Measurements from ENCODE around the gene RASSF5. TPM values are rescaled to one million over a fixed set of nuclear protein-coding genes. Genes with fewer than 3 reads are reported as not detected.

RASSF5 gene
- total and polyA plus RNA-seq, 2 of the 13 experiments (the other 11 are each of a cell fraction or from before 2014, with no cell fraction given), result 0.18 to 0.40 TPM

GRCh38 chr1:206566999-206567398 is 59.7 kb downstream of the RASSF5 start:
- TF ChIP-seq RBM22 (optimal IDR thresholded peaks at IDR 0.05; ENCODE audit: low read length) (no peak), POLR2AphosphoS2 (IDR thresholded peaks at IDR 0.05; ENCODE audit: low read depth, low read length) (no peak), HMGXB3 (CRISPR knock-in tag; IDR thresholded peaks at IDR 0.05; ENCODE audit: borderline replicate concordance) (no peak), SMAD1 (CRISPR knock-in tag; IDR thresholded peaks at IDR 0.05; ENCODE audit: borderline replicate concordance, low read depth) (no peak), NFE2L1 (CRISPR knock-in tag; IDR thresholded peaks at IDR 0.05; ENCODE audit: borderline replicate concordance) (no peak), NKX3-1 (CRISPR knock-in tag; IDR thresholded peaks at IDR 0.05) (no peak), ZNF772 (CRISPR knock-in tag; IDR thresholded peaks at IDR 0.05) (no peak), RORA (CRISPR knock-in tag; IDR thresholded peaks at IDR 0.05) (no peak), RXRA (CRISPR knock-in tag; IDR thresholded peaks at IDR 0.05) (no peak), HMG20A (CRISPR knock-in tag; IDR thresholded peaks at IDR 0.05; ENCODE audit: borderline replicate concordance) (no peak), YEATS4 (CRISPR knock-in tag; IDR thresholded peaks at IDR 0.05; ENCODE audit: borderline replicate concordance) (no peak), ZNF562 (CRISPR knock-in tag; IDR thresholded peaks at IDR 0.05; ENCODE audit: borderline replicate concordance) (no peak), ATF1 (CRISPR knock-in tag; IDR thresholded peaks at IDR 0.05) (no peak), ZNF549 (CRISPR knock-in tag; IDR thresholded peaks at IDR 0.05) (no peak), ZNF839 (CRISPR knock-in tag; IDR thresholded peaks at IDR 0.05; ENCODE audit: borderline replicate concordance) (no peak), SUZ12 (IDR thresholded peaks at IDR 0.05; ENCODE audit: low read depth, low read length) (no peak), HMG20B (CRISPR knock-in tag; conservative IDR thresholded peaks at IDR 0.05) (no peak), ELF4 (CRISPR knock-in tag; IDR thresholded peaks at IDR 0.05; ENCODE audit: borderline replicate concordance) (no peak)
- TF ChIP-seq, protein P1, sequence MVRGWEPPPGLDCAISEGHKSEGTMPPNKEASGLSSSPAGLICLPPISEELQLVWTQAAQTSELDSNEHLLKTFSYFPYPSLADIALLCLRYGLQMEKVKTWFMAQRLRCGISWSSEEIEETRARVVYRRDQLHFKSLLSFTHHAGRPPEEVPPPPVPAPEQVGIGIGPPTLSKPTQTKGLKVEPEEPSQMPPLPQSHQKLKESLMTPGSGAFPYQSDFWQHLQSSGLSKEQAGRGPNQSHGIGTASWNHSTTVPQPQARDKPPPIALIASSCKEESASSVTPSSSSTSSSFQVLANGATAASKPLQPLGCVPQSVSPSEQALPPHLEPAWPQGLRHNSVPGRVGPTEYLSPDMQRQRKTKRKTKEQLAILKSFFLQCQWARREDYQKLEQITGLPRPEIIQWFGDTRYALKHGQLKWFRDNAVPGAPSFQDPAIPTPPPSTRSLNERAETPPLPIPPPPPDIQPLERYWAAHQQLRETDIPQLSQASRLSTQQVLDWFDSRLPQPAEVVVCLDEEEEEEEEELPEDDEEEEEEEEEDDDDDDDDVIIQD (CRISPR knock-in tag; IDR thresholded peaks at IDR 0.05; ENCODE audit: low read depth), result no peak
- TF ChIP-seq, protein P2, sequence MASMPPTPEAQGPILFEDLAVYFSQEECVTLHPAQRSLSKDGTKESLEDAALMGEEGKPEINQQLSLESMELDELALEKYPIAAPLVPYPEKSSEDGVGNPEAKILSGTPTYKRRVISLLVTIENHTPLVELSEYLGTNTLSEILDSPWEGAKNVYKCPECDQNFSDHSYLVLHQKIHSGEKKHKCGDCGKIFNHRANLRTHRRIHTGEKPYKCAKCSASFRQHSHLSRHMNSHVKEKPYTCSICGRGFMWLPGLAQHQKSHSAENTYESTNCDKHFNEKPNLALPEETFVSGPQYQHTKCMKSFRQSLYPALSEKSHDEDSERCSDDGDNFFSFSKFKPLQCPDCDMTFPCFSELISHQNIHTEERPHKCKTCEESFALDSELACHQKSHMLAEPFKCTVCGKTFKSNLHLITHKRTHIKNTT (CRISPR knock-in tag; IDR thresholded peaks at IDR 0.05), result no peak
- no peak overlapping the region for H2AFZ ChIP-seq (ENCODE audit: low read length)
- H3K27me3 ChIP-seq (ENCODE audit: control insufficient read depth in 1 of 2, insufficient read depth in 2 of 2, low read length in 2 of 2), result peaks cover 0 to 2% of the 10 kb centered on the region in 2 experiments; a peak in 1 of 5 replicates
- H3K9me3 ChIP-seq (ENCODE audit: low read length), result no peaks in the 10 kb centered on the region
- ATAC-seq (no peak), FAIRE-seq (no peak), DNase-seq (ENCODE audit: low spot score) (no peak)
- no peaks in the 10 kb centered on the region for H3K36me3 ChIP-seq (replicated peaks in 1 of 2; ENCODE audit: control insufficient read depth in 1 of 2, insufficient read depth in 2 of 2, low read length in 2 of 2)
- no peaks in the 10 kb centered on the region for H4K20me1 ChIP-seq (ENCODE audit: insufficient read depth, low read length)
- no peak overlapping the region for H3K4me3 ChIP-seq (replicated peaks in 1 of 3; ENCODE audit: insufficient read depth in 1 of 3, low read depth in 2 of 3, low read length in 3 of 3)
- H3K4me2 ChIP-seq (ENCODE audit: low read depth, low read length), result no peak overlapping the region
- in situ Hi-C loops (cut with HindIII; ENCODE audit: extremely low pct_ligation_motif_present, low pct_unique_long_range_greater_than_20kb), result no loop called here
- no peak overlapping the region for H3K9ac ChIP-seq (ENCODE audit: insufficient read depth, low read depth, low read length)
- no peak overlapping the region for H3K27ac ChIP-seq (ENCODE audit: extremely low read length, insufficient read depth, low read length)
- no peaks in the 10 kb centered on the region for H3K79me2 ChIP-seq (ENCODE audit: insufficient read depth, low read length)
- ChIA-PET CTCF (ENCODE audit: low intra/inter-chr PET ratio, low total read pairs) (no interaction called here), POLR2A (no interaction called here)
- H3K4me1 ChIP-seq (ENCODE audit: insufficient read depth, low read length), result peaks cover 9% of the 10 kb centered on the region
- 90% methylated on average over 3 of the region's 4 CpGs for WGBS (ENCODE audit: low lambda C conversion rate)
- BruUV-seq (replicated peaks), result no TSS peak
- intact Hi-C loops (cut with micrococcal nuclease; ENCODE audit: unreplicated experiment), result no loop called here
